ENCODE measurements around the gene AMZ2. TPM values are rescaled to one million over a fixed set of nuclear protein-coding genes. Genes with fewer than 3 reads are reported as not detected.

AMZ2 gene
- total and polyA plus RNA-seq, 4 donors = 11.6 to 19.6 (median 17.3) TPM

GRCh38 chr17:68246271-68247028 lies 1.4 kb upstream of the AMZ2 start:
- no peak for TF ChIP-seq YY1 (IDR thresholded peaks at IDR 0.05)
- no peak for TF ChIP-seq SP1 (IDR thresholded peaks at IDR 0.05)
- no peak for TF ChIP-seq TAF1 (conservative IDR thresholded peaks at IDR 0.05)
- no peak for TF ChIP-seq FOXA1 (IDR thresholded peaks at IDR 0.05)
- TF ChIP-seq NR2F2 (IDR thresholded peaks at IDR 0.05) = no peak
- no peak for TF ChIP-seq HNF4A (conservative IDR thresholded peaks at IDR 0.05)
- Histone ChIP-seq H3K27me3 (ENCODE audit: control insufficient read depth in 4 of 4, insufficient read depth in 4 of 4, low read length in 3 of 4) (no peaks in the 10 kb centered on the region), H3K9me3 (ENCODE audit: control insufficient read depth in 4 of 4, low read length in 3 of 4) (no peaks in the 10 kb centered on the region), H3K4me3 (ENCODE audit: low read depth in 1 of 3, low read length in 3 of 3) (no peak overlapping the region), H3K36me3 (ENCODE audit: control insufficient read depth in 4 of 4, insufficient read depth in 3 of 4, low read depth in 1 of 4, low read length in 3 of 4) (peaks cover 0 to 3% (median under 1%) of the 10 kb centered on the region in 4 donors), H3K9ac (ENCODE audit: low read depth in 1 of 2, low read length in 2 of 2) (no peak overlapping the region), H3K4me1 (ENCODE audit: control insufficient read depth in 4 of 4, insufficient read depth in 4 of 4, low read length in 3 of 4) (peaks cover 0 to 19% (median 7%) of the 10 kb centered on the region in 4 donors), H3K27ac (ENCODE audit: low read depth in 1 of 2, low read length in 2 of 2) (no peak overlapping the region)
- whole genome bisulfite sequencing = 95% methylated on average over 24 of the region's 24 CpGs
- DNase-seq (ENCODE audit: low spot score) = no peak

- H3K9ac ChIP-seq (ENCODE audit: low read depth in 1 of 2, low read length in 2 of 2) = peak overlapping the region; percentile 75 to 94
- H3K27ac ChIP-seq (ENCODE audit: low read depth in 1 of 2, low read length in 2 of 2) = peak overlapping the region; percentile 84 to 88
- H3K4me1 ChIP-seq (ENCODE audit: control insufficient read depth in 4 of 4, insufficient read depth in 4 of 4, low read length in 3 of 4) = peaks cover 0 to 19% (median 7%) of the 10 kb centered on the region in 4 donors
- H3K9me3 ChIP-seq (ENCODE audit: control insufficient read depth in 4 of 4, low read length in 3 of 4) = no peaks in the 10 kb centered on the region
- peaks cover 0 to 4% (median 3%) of the 10 kb centered on the region in 4 donors for H3K36me3 ChIP-seq (ENCODE audit: control insufficient read depth in 4 of 4, insufficient read depth in 3 of 4, low read depth in 1 of 4, low read length in 3 of 4)
- H3K4me3 ChIP-seq (ENCODE audit: low read depth in 1 of 3, low read length in 3 of 3) = peak overlapping the region; percentile 75 to 95 (median 76)
- no peaks in the 10 kb centered on the region for H3K27me3 ChIP-seq (ENCODE audit: control insufficient read depth in 4 of 4, insufficient read depth in 4 of 4, low read length in 3 of 4)
- WGBS = 4% methylated on average over 19 of the region's 19 CpGs
- no peak for DNase-seq (ENCODE audit: low spot score)
- no peak for TF ChIP-seq FOXA1 (IDR thresholded peaks at IDR 0.05)
- no peak for TF ChIP-seq YY1 (IDR thresholded peaks at IDR 0.05)
- no peak for TF ChIP-seq JUND (IDR thresholded peaks at IDR 0.05)
- no peak for TF ChIP-seq HNF4G (IDR thresholded peaks at IDR 0.05)
- TF ChIP-seq RXRA (IDR thresholded peaks at IDR 0.05) = no peak
- TF ChIP-seq NR2F2 (IDR thresholded peaks at IDR 0.05) = no peak
- no peak for TF ChIP-seq ZBTB33 (IDR thresholded peaks at IDR 0.05)
- no peak for TF ChIP-seq MAX (IDR thresholded peaks at IDR 0.05)
- no peak for TF ChIP-seq GABPA (IDR thresholded peaks at IDR 0.05 in 1 of 2, conservative IDR thresholded peaks at IDR 0.05 in 1 of 2)
- TF ChIP-seq ATF3 (IDR thresholded peaks at IDR 0.05) = no peak
Observed at GRCh38 chr17:68248199-68248825, 469 bp downstream of the AMZ2 start.

GRCh38 chr17:68248891-68249290 lies 1.0 kb downstream of the AMZ2 start:
- Histone ChIP-seq H3K27ac (ENCODE audit: low read depth in 1 of 2, low read length in 2 of 2) (peak overlapping the region in 1 of 2 donors; percentile 88), H3K27me3 (ENCODE audit: control insufficient read depth in 4 of 4, insufficient read depth in 4 of 4, low read length in 3 of 4) (no peaks in the 10 kb centered on the region), H3K9me3 (ENCODE audit: control insufficient read depth in 4 of 4, low read length in 3 of 4) (no peaks in the 10 kb centered on the region), H3K9ac (ENCODE audit: low read depth in 1 of 2, low read length in 2 of 2) (peak overlapping the region in 1 of 2 donors; percentile 75), H3K36me3 (ENCODE audit: control insufficient read depth in 4 of 4, insufficient read depth in 3 of 4, low read depth in 1 of 4, low read length in 3 of 4) (peaks cover 0 to 4% (median 3%) of the 10 kb centered on the region in 4 donors), H3K4me3 (ENCODE audit: low read depth in 1 of 3, low read length in 3 of 3) (no peak overlapping the region), H3K4me1 (ENCODE audit: control insufficient read depth in 4 of 4, insufficient read depth in 4 of 4, low read length in 3 of 4) (peaks cover 0 to 19% (median 7%) of the 10 kb centered on the region in 4 donors)
- TF ChIP-seq NR2F2 (IDR thresholded peaks at IDR 0.05) (no peak), MAX (IDR thresholded peaks at IDR 0.05) (no peak), FOXA2 (IDR thresholded peaks at IDR 0.05) (no peak), GABPA (IDR thresholded peaks at IDR 0.05 in 1 of 2, conservative IDR thresholded peaks at IDR 0.05 in 1 of 2) (no peak), YY1 (IDR thresholded peaks at IDR 0.05) (no peak), SP1 (IDR thresholded peaks at IDR 0.05) (no peak), CTCF (IDR thresholded peaks at IDR 0.05; ENCODE audit: low read depth, low read length, missing input control) (no peak), EGR1 (IDR thresholded peaks at IDR 0.05; ENCODE audit: low read depth in 2 of 2) (no peak), HNF4G (IDR thresholded peaks at IDR 0.05) (no peak), ATF3 (IDR thresholded peaks at IDR 0.05) (no peak), JUND (IDR thresholded peaks at IDR 0.05) (no peak), RXRA (IDR thresholded peaks at IDR 0.05) (no peak), FOXA1 (IDR thresholded peaks at IDR 0.05) (no peak), TAF1 (conservative IDR thresholded peaks at IDR 0.05) (no peak), RAD21 (IDR thresholded peaks at IDR 0.05) (no peak), ZBTB33 (IDR thresholded peaks at IDR 0.05) (no peak)
- 80% methylated on average over 5 of the region's 5 CpGs for WGBS
- DNase-seq (ENCODE audit: low spot score) = no peak
